Erythroblast (primary cell): ENCODE data around the gene HTRA3.

Source experiments
- DNase-seq, 2 experiments: peaks; one replicate each; lab custom pipeline; 2025; lab: John Stamatoyannopoulos, UW
- GATA1 ChIP-seq: IDR thresholded peaks from 2 replicates; pipeline ENCODE4 v1.6.1; 2011; ENCODE audit warnings: low read depth, mild to moderate bottlenecking, control low read depth, low read length, moderate library complexity
- POLR2A ChIP-seq: IDR thresholded peaks from 2 replicates; pipeline ENCODE4 v1.6.1; 2011; ENCODE audit warnings: mild to moderate bottlenecking, low read length

Gene HTRA3

GRCh38 chr4:8308856-8309771 lies 39.6 kb downstream of the HTRA3 start:
- TF ChIP-seq POLR2A, result no peak
- TF ChIP-seq GATA1, result no peak
- no peak for DNase-seq

- no peak for DNase-seq
- TF ChIP-seq GATA1, result no peak
- TF ChIP-seq POLR2A, result no peak
These were observed 40.8 kb downstream of the HTRA3 start for GRCh38 chr4:8310306-8310705.

- TF ChIP-seq GATA1 (no peak), POLR2A (no peak)
- DNase-seq, result no peak
These were observed 41.8 kb downstream of the HTRA3 start for GRCh38 chr4:8311101-8312068.

GRCh38 chr4:8312069-8312445 lies 42.5 kb downstream of the HTRA3 start:
- TF ChIP-seq POLR2A (no peak), GATA1 (no peak)
- DNase-seq, result no peak

GRCh38 chr4:8312976-8313375 lies 43.4 kb downstream of the HTRA3 start:
- TF ChIP-seq POLR2A (no peak), GATA1 (no peak)
- DNase-seq, result no peak

GRCh38 chr4:8314691-8315255 lies 45.2 kb downstream of the HTRA3 start:
- no peak for DNase-seq
- TF ChIP-seq GATA1, result no peak
- TF ChIP-seq POLR2A, result no peak

GRCh38 chr4:8315435-8316250 lies 46.1 kb downstream of the HTRA3 start:
- TF ChIP-seq POLR2A (no peak), GATA1 (no peak)
- DNase-seq, result no peak

GRCh38 chr4:8316251-8316771 lies 46.8 kb downstream of the HTRA3 start:
- TF ChIP-seq POLR2A (no peak), GATA1 (no peak)

GRCh38 chr4:8316911-8317351 lies 47.4 kb downstream of the HTRA3 start:
- TF ChIP-seq GATA1, result no peak
- no peak for TF ChIP-seq POLR2A
- DNase-seq, result no peak

More at GRCh38 chr4:8316251-8316771, 46.8 kb downstream of the HTRA3 start:
- no peak for DNase-seq

GRCh38 chr4:8317474-8317873 lies 47.9 kb downstream of the HTRA3 start:
- no peak for DNase-seq
- TF ChIP-seq GATA1 (no peak), POLR2A (no peak)

- TF ChIP-seq POLR2A, result no peak
- TF ChIP-seq GATA1, result no peak
These were observed 49.0 kb downstream of the HTRA3 start for GRCh38 chr4:8318509-8318908.

GRCh38 chr4:8319061-8319460 lies 49.5 kb downstream of the HTRA3 start:
- TF ChIP-seq POLR2A (no peak), GATA1 (no peak)
- DNase-seq, result no peak

More at GRCh38 chr4:8318509-8318908, 49.0 kb downstream of the HTRA3 start:
- DNase-seq, result no peak
